G401 (cell line): ENCODE measurements around the gene CSMD2. TPM values are rescaled to one million over a fixed set of nuclear protein-coding genes. Genes with fewer than 3 reads are reported as not detected.
A peak's percentile ranks its signal among the peaks of the same experiment; 100 is the strongest.
"Not testable (repeated sequence)": the region's sequence is repeated elsewhere in the genome, so short reads cannot be mapped to it uniquely, and the experiment has no call there.

ENCODE experiments used
- DNase-seq: peaks from one replicate; pipeline ENCODE4 v3.0.0-alpha.2; 2015; ENCODE audit warnings: low spot score
- in situ Hi-C: cut with HindIII; loops from 2 replicates; pipeline ENCODE4 v1.10.0; 2016; ENCODE audit warnings: low sequenced_read_pairs, mixed read lengths
- total RNA-seq: library from RNA; depleted of rRNA; stranded (reverse); fragments of >200 nt; shearing (Covaris generic); gene quantifications from 2 replicates; pipeline ENCODE4 v1.2.3, GENCODE V29; 2014

Gene CSMD2
- total RNA-seq, 1 experiment from 2014 or later: not detected

DNA sequence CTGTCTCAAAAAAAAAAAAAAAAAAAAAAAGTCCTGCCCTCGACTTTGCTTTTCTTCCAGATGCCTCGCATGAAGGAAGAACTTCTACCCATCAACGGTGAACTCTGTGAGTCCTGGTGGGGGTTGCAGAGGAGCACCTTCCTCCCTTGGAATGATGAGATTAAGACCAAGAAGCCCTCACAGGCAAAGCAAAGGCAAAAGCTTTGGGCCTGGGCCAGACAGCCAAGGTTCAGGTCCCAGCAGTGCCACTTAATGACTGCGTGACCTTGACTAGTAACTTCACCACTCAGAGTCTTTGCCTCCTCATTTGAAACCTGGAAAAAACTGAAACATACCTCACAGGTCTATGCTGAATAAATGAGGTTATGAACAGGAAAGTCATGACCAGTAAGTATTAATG is 637.1 kb downstream of the CSMD2 start:
- no peak for DNase-seq
- in situ Hi-C loops: no loop called here

DNA sequence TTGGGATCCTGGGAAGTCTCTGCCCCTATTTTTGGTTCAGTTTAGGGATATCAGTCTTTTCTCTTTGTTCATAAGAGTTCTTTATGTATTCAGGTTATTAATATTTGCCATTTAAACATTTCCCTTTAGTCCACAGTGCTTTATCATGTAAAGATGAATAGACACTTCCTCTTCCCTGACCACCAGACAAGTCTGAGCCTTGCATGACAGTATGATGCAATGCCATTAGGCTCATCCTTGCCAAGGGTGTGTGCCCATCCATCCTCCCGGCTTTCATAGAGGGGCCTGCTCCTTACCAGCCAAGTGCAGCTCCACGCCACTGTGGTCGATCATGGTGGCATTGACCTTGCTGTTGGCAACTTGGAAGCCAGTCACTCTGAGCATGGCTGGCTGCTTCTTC is 640.4 kb downstream of the CSMD2 start:
- DNase-seq: no peak
- in situ Hi-C loops: no loop called here

DNA sequence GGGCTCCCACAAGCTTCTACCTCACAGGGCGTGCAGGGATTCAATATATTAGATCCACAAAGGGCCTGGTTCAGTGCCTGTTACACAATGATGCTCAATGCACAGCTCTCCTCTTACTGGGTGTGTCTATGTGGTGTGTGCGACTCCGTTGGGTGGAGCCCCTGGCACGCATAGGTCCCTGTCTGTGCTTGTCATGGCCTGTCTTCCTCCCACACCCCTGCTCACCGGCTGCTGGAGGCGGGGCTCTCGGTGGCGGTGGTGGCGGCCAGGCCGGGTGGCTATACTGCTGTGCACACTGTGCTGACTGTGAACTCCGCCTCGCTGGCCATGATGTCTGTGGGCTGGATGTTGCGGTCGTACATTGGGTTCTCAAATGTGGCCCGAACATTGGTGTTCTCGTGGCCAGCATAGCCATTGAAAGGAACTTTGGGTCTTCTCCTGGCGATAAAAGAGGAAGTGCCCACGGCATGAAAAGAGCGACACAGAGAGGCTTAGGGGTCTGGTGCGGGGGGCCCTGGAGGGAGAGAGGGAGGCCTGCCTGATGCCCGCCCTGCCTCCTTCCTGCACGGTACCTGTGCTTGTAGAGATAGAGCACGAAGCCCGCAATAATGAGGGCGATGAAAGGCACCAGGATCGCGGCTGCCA is 645.7 kb downstream of the CSMD2 start:
- no peak for DNase-seq
- in situ Hi-C loops: no loop called here

DNA sequence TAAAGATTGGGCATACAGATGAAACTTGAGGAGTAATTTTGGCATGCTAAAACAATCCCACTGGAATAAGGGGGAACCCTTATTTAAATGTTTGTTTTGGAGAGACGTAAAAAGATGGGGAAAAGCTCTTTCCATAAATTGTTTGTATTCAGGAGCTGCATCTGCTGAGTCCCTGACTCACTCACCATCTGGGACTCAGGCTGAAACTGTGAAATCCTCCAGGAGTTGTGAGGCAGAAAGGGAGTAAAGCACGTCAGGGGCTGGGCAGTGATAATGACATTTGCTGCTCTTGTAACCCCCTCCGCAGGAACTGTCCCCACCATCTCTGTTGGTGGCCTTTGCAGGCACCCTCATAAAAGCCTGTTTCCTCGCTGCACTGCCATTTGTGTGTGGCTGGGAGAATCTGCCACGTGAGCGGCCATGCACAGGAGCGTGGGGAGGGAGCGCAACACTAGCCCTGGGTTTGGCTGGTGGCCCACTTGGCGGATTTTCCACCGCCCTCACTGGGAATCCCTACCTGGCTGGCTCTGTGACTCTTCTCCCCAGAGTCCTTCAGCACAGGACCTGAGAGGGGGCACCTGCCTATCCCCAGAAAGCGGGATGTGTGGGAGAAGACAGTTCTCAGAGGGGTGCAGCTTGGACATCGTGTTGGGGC is 647.3 kb downstream of the CSMD2 start:
- in situ Hi-C loops: no loop called here
- DNase-seq: no peak

DNA sequence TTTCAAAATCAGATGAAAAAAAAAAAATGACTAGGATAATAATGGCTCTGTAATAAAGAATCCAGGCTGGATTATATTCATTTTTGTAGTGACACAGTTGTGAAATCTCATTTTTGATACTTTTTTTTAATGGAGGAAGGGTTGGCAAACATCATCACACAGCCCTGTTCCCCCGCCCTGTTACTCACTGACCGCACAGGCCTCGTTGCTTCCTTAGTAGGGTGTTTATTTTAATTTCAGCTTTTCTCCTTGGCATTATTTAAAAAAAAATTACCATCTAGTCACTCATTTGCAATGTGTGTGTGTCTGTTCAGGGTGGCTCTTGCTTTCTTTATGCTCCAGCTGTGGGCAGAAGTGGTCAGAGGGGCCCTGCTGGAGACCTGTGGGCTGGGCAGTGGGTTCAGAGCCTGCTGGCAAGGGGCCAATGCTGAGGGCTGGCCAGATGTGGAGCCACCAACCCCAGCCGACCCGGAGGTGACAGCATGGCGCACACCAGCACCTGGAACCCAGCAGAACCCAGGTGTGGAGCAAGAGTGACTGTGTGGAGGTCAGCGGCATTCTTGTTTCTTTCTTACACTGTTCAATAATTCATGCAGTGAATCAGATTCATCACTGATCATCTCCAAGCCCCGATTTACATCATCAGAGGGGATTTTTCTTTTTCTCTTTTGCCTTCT is 648.0 kb downstream of the CSMD2 start:
- DNase-seq: no peak
- in situ Hi-C loops: no loop called here

DNA sequence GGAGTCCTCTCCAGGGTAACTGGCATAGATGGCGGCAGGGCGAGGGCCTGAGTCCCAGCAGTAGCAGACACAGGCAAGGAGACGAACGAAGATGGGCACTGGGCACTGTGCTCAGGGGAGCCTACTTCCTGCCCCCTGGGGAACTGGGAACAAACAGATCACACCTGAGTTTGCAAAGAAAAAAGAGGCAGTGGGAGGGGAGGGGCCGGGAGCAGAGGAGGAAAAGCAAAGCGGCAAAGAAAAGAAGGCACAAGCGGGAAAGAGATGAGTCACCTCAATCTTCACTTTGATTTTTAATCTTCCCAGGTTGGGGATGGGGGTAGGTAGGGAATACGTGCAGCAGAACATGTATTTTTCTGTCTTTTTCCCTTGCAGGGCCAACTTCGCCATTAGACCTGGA is 648.6 kb downstream of the CSMD2 start:
- no peak for DNase-seq
- in situ Hi-C loops: no loop called here

DNA sequence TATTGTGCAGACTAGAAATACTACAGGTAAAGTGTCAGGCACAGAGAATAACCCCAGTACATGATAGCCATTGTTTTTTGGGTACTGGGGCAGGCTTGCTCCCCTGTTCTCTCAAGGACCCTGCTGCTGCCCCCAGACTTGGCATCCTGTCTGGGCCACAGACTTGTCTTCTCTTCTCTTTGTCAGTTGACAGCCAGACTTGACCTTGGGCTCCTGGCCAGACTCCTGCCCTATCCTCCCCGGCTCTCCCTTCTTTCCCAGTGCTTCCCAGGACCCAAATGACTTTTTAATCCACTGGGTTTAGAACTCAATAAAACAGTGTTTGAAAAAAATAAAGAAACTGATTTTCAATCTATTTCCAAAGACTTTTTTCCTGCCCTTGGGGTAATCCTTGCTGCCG is 649.4 kb downstream of the CSMD2 start:
- no peak for DNase-seq
- in situ Hi-C loops: no loop called here

DNA sequence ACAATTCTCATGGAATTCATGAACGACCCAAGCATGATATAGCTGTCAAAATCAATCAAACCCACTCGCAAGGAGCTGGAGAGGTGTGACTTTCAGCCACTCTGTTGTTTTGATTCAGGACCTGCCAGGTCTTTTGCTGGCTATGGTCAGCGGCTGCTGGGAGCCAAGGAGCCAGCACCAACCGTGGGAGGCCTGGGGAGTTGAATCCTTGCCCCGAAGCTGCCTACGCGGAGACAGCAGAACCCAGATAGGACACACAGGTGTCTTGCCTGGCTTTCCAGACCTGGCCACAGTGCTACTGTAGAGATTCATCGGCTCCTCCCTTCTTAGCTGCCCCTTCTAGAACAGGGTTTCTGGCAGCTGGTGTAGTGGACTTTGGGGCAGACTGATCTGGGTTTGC is 649.9 kb downstream of the CSMD2 start:
- peak; percentile 69 for DNase-seq
- in situ Hi-C loops: no loop called here

DNA sequence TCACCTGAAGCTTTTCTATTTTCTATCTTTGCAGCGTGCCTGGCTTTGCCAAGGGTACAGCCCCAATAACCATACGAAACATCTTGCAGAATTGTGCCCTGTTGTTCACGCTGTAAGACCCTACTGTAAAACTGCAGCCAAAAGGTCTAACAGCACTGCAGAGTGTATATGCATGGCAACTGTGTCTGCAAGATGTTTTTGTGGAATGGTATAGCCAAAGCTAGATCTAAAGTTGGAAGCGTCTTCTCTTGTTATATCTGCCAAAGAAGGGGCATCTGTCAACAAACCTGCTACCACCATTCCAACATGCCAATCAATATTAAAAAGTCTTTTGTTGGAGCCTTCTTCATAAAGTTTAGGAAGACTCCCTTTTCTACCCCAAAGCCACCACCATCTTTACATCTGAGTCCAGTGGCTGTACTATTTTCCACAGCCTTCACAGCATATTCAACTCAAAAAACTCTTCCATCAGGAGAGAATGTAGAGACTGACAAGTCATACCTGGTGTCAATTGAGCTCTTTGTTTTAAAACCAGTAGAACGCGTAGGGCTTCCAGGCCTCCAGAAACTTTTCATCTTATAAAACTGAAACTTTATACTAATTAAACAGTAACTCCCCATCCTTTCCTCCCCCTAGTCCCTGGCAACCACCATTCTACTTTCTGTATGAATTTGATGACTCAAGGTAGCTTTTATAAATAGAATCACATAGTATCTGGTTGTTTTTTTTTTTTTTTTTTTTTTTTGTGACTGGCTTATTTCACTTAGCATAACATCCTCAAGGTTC is 652.6 kb downstream of the CSMD2 start:
- DNase-seq: no peak
- in situ Hi-C loops: no loop called here

DNA sequence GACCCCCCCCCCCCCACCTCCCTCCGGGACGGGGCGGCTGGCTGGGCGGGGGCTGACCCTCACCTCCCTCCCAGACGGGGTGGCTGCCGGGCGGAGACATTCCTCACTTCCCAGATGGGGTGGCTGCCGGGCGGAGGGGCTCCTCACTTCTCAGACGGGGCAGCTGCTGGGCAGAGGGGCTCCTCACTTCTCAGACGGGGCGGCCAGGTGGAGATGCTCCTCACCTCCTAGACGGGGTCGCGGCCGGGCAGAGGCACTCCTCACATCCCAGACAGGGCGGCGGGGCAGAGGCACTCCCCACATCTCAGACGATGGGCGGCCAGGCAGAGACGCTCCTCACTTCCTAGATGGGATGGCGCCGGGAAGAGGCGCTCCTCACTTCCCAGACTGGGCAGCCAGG is 655.8 kb downstream of the CSMD2 start:
- DNase-seq, in situ Hi-C loops: not testable (repeated sequence)

DNA sequence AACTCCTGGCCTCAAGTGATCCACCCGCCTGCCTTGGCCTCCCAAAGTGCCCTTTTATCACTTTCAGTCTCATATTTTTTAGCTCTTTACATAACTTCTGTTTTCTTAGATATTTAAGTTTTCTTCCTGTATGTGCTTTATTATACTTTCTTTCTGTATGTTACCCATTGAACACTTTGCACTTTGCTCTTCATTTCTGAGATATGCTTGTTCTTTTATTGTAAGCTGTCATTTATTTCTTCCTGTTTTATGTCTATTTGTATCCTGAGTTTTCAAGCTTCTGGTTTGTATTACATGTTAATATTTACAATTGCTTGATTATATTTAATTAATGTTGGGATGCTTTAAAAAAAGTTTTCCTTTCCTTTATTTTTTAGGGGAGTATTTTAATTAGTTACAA is 656.9 kb downstream of the CSMD2 start:
- no peak for DNase-seq
- in situ Hi-C loops: no loop called here

DNA sequence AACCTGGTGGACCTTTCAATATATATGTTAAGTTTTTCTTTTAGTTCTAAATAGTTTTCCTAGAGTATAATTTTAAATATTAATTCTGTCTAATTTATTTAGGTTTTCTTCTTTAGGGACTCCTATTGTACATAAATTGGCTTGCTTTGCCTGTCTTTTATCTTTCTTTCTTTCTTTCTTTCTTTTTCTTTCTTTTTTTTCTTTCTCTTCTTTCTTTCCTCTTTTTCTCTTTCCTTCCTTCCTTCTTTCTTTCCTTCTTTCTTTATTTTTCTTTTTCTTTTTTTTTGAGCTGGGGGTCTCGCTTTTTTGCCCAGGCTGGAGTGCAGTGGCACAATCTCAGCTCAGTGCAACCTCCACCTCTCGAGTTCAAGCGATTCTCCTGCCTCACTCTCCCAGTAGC is 657.4 kb downstream of the CSMD2 start:
- in situ Hi-C loops: no loop called here

DNA sequence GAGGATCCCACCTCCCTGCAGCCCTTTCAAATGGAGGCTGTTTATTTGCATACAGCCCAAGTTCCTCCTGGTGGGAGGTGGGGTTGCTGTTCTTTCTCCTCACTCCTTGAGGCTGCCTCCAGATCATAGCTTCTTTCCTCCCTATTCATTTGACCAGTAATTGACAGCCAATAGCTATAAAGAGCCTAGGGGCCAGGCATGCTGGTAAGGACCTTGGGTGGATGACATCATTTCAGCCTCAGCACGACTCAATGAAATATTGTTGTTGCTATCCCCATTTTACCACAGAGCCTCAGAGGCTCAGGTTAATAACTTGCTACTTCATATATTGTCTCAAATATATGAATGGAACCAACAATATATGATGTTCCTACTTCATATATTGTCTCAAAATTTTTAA is 661.5 kb downstream of the CSMD2 start:
- in situ Hi-C loops: no loop called here
- no peak for DNase-seq

More for the DNA sequence above, 657.4 kb downstream of the CSMD2 start:
- no peak for DNase-seq

DNA sequence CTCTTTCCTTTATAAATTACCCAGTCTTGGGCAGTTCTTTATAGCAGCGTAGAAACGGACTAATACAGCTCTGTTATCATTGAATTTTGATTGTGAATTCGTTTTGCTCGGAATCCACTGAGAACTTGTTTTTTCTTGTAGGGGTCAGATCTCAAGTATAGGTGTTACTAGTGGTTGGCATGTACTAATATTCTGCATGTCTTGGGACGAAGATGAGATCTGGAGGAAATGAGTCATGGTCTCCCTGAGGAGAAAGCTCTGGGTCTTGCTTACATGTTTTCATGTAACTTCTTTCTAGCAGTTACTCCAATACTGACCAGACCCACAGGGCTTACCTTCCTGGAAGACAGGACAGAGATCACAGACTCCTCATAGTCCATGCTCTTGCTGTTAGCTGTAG is 662.3 kb downstream of the CSMD2 start:
- DNase-seq: no peak
- in situ Hi-C loops: no loop called here

DNA sequence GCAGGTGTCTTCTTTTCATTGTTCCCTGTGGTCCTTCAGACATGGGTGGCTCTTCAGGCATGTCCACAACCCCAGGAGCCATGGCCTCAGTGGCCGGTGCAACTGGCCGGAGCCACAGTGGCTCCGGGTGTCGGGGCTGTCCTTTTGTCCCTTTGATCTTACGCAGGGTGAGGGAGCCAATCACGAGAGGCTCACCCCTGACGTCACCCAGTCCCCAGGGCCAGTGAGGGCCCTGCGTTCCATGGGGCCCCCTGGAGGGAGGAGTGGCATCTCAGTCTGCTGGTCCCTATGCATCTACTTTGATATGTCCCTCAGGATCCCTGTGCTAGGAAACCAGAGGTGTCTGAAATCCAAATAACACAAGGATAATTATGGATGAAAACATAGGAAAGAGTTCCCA is 663.3 kb downstream of the CSMD2 start:
- in situ Hi-C loops: no loop called here
- no peak for DNase-seq

DNA sequence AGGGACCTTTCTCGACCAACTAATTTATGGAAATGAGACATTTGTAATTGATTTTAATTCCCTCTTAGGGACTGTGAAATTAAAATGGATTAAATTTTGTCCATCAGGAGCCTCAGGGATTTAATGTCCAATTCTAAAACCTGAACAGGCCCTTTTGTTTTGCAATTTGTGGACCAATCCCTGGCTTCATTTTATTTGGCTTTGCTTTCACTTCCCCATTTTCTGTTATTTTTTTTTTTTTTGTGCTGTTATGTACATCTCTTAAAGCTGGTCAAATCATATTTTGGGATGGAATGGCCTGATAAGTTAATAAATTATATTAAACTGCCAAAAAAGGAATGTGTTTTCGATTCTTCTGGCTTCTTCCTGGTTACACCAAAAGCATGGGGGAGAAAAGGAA is 663.7 kb downstream of the CSMD2 start:
- no peak for DNase-seq
- in situ Hi-C loops: no loop called here

DNA sequence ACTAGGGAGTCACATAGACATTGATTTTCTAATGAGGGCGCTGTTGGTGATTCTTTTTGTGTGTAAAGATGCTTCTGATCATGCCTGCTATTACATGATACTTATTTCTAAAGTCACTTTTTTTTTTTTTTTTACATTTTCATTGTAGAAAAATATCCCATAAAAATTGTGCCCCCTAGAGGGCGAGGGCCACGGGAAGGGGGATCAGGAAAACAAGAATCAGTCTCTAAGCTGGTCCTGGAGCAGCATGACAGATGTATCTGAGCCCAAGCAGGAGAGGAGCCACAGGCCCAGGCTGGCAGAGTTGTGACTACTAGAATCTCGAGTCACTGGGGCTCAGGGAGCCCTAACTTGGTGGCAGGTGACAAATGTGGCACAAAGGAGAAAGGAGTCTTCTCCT is 664.5 kb downstream of the CSMD2 start:
- in situ Hi-C loops: no loop called here
- no peak for DNase-seq

DNA sequence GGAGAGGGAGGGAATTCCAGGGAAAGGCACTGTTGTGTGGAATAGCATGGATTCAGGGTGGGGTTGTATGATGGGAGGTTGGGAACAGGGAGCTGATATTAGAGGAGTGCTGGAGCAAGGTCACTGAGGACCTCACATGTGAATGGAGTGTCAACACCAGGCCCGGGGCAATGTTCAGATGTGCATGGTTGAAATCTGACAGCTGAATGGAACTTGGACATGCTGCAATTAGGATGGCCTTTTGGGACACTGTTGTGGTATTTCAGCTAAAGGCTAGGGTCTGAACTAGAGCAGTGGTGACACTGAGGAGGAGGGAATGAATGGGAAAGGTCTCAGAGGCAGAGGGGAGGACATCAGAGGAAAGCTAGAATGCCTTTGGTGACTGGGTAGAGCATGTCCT is 667.6 kb downstream of the CSMD2 start:
- DNase-seq: no peak
- in situ Hi-C loops: no loop called here

DNA sequence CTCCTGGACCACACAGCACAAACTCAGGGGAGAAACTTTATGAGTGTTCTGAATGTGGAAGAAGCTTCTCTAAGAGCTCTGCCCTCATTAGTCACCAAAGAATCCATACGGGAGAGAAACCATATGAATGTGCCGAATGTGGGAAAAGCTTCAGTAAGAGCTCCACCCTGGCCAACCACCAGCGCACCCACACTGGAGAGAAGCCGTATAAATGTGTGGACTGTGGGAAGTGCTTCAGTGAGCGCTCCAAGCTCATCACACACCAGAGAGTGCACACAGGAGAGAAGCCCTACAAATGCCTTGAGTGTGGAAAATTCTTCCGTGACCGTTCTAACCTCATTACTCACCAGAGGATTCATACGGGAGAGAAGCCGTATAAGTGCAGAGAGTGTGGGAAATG is 670.1 kb downstream of the CSMD2 start:
- DNase-seq: no peak
- in situ Hi-C loops: no loop called here

DNA sequence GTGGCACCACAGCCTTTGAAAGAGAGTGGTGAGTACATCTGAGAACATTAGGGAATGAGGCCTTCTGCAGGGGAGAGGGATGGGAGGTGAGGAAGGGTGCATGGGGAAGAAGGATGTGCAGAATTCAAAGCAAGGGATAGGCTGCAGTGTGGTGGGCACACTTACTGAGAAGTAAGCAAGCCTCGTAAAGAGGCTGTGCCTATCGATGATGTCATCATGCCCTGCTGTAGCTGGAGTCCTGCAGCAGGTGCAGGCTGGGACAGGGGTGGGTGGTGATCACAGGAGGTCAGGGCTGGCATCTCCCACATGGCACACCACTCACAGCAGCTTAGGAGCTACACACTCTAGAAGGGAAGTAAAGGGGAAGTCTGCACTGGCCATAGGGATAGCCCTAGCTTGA is 676.4 kb downstream of the CSMD2 start:
- DNase-seq: no peak
- in situ Hi-C loops: no loop called here
